ENCODE results near the gene TCF4. TPM values are rescaled to one million over a fixed set of nuclear protein-coding genes. Genes with fewer than 3 reads are reported as not detected.

The TCF4 gene
- total RNA-seq, 5 donors from 2014 or later (not counting 1 experiment from before 2014, with no cell fraction given), result 2.6 to 11.0 (median 6.6) TPM

DNA sequence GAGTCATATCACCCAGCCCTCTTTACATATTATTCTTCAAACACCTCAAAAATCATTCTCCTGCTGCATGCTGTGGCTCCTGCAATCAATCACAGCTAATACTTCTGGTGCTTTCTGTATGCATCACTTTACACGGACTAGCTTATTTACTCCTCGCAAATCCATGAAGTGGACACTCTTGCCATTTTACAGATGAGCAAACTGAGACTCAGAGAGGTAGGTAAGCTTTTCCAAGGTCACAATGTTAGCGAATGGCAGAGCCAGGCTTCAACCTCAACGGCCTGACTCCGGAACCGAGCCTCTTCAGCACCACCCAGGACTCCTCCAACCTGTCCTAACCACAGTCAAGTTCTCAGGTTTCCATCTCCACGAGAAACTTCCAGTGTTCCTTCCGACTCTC lies 36.8 kb downstream of the TCF4 start:
- POLR2A ChIA-PET, result no interaction called here

DNA sequence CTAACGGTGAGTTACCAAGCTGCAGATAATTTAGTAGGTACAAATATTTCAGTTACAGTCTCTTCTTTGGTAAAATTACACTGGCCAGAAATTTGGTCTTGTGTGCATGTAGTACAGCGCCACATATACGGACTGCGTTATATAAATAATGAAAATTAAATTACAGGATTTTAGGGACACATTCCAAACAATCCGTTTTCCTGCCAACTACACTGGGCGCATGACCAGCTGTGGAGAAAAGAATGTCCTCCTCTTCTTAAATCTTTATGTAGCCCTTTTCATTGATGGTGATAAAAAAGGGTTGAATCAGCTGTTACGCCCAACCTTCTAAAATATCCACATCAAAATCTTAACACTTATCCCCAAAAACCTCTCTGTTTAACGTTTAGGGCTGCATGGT lies 37.5 kb downstream of the TCF4 start:
- Histone ChIP-seq H3K9me3 (no peaks in the 10 kb centered on the region), H3K4me1 (ENCODE audit: control insufficient read depth in 1 of 2, extremely low read depth in 1 of 2, insufficient read depth in 2 of 2, low read length in 2 of 2) (no peaks in the 10 kb centered on the region), H3K27ac (ENCODE audit: low read length) (no peak overlapping the region), H3K36me3 (ENCODE audit: control insufficient read depth in 2 of 2, extremely low read depth in 1 of 2, insufficient read depth in 1 of 2, low read length in 1 of 2) (no peaks in the 10 kb centered on the region), H3K27me3 (replicated peaks in 1 of 2; ENCODE audit: control insufficient read depth in 2 of 2, extremely low read depth in 1 of 2, insufficient read depth in 2 of 2, low read length in 1 of 2) (no peaks in the 10 kb centered on the region), H3K4me3 (ENCODE audit: control insufficient read depth in 1 of 2, extremely low read depth in 1 of 2, low read length in 1 of 2) (no peak overlapping the region)
- 80% methylated on average over 1 of the region's 8 CpGs for WGBS (ENCODE audit: insufficient coverage)
- Mint-ChIP-seq H3K9me3 (no peaks in the 10 kb centered on the region), H3K27ac (no peak overlapping the region), H3K4me3 (no peak overlapping the region), H3K36me3 (no peaks in the 10 kb centered on the region), H3K27me3 (peaks cover 0 to 4% of the 10 kb centered on the region in 2 donors), H3K4me1 (no peaks in the 10 kb centered on the region)
- DNase-seq (no peak), ATAC-seq (replicated peaks in 1 of 4) (no peak)
- ChIA-PET POLR2A (no interaction called here), CTCF (no interaction called here)

More for the DNA sequence above, 36.8 kb downstream of the TCF4 start:
- CTCF ChIA-PET, result no interaction called here
- Mint-ChIP-seq H3K27ac (no peak overlapping the region), H3K4me1 (no peaks in the 10 kb centered on the region), H3K4me3 (no peak overlapping the region), H3K27me3 (peaks cover 0 to 4% of the 10 kb centered on the region in 2 donors), H3K36me3 (no peaks in the 10 kb centered on the region), H3K9me3 (no peaks in the 10 kb centered on the region)
- no peak overlapping the region for H3K27ac ChIP-seq (ENCODE audit: low read length)
- H3K27me3 ChIP-seq (replicated peaks in 1 of 2; ENCODE audit: control insufficient read depth in 2 of 2, extremely low read depth in 1 of 2, insufficient read depth in 2 of 2, low read length in 1 of 2), result no peaks in the 10 kb centered on the region
- no peak for ATAC-seq (replicated peaks in 1 of 4)
- no peaks in the 10 kb centered on the region for H3K36me3 ChIP-seq (ENCODE audit: control insufficient read depth in 2 of 2, extremely low read depth in 1 of 2, insufficient read depth in 1 of 2, low read length in 1 of 2)
- 83% methylated on average over 8 of the region's 8 CpGs for WGBS (ENCODE audit: insufficient coverage)
- no peaks in the 10 kb centered on the region for H3K9me3 ChIP-seq
- DNase-seq, result no peak
- H3K4me3 ChIP-seq (ENCODE audit: control insufficient read depth in 1 of 2, extremely low read depth in 1 of 2, low read length in 1 of 2), result no peak overlapping the region
- H3K4me1 ChIP-seq (ENCODE audit: control insufficient read depth in 1 of 2, extremely low read depth in 1 of 2, insufficient read depth in 2 of 2, low read length in 2 of 2), result no peaks in the 10 kb centered on the region

DNA sequence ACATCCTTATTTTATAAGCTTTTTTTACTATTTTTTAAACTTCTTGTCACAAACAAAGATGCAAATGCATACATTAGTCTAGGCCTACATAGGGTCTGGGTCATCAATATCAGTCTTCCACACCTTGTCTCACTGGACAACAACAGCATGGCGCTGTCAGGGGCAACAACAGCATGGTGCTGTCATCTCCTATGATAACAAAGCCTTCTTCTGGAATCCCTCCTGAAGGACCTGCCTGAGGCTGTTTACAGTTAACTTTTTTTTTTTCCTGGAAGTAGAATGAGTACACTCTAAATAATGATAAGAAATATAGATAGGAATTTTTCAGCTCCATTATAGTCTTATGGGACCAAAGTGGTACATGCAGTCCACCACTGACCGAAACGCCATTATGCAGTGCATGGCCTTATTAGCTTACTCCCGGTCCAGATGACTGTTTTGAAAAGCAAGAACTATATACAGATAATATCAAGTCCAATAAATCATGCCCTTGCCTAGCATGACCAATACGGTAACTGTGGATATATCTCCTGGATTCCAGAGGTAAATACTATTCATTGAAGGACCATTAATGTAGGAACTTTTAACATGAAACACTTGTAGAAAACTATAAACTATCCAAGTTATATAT lies 38.4 kb downstream of the TCF4 start:
- no peaks in the 10 kb centered on the region for H3K36me3 Mint-ChIP-seq
- H3K9me3 ChIP-seq, result no peaks in the 10 kb centered on the region
- H3K9me3 Mint-ChIP-seq, result no peaks in the 10 kb centered on the region
- no peaks in the 10 kb centered on the region for H3K4me1 ChIP-seq (ENCODE audit: control insufficient read depth in 1 of 2, extremely low read depth in 1 of 2, insufficient read depth in 2 of 2, low read length in 2 of 2)
- ATAC-seq (replicated peaks in 1 of 4), result no peak
- DNase-seq, result no peak
- ChIA-PET CTCF (interaction anchor here in 1 of 2 donors (0.5 kb wide), 1 partner anchor 164 kb away, joined by 3 read pairs; no protein-coding TSS in a partner anchor), POLR2A (interaction anchor here in 1 of 2 donors (0.6 kb wide), 1 partner anchor 187 kb away, joined by 4 read pairs; no protein-coding TSS in a partner anchor)
- H3K4me3 Mint-ChIP-seq, result no peak overlapping the region
- H3K4me3 ChIP-seq (ENCODE audit: control insufficient read depth in 1 of 2, extremely low read depth in 1 of 2, low read length in 1 of 2), result no peak overlapping the region
- H3K27me3 ChIP-seq (replicated peaks in 1 of 2; ENCODE audit: control insufficient read depth in 2 of 2, extremely low read depth in 1 of 2, insufficient read depth in 2 of 2, low read length in 1 of 2), result no peaks in the 10 kb centered on the region
- no CpG with 5 or more reads among the region's 5 CpGs for WGBS (ENCODE audit: insufficient coverage)
- H3K36me3 ChIP-seq (ENCODE audit: control insufficient read depth in 2 of 2, extremely low read depth in 1 of 2, insufficient read depth in 1 of 2, low read length in 1 of 2), result no peaks in the 10 kb centered on the region
- H3K27ac ChIP-seq (ENCODE audit: low read length), result no peak overlapping the region
- no peaks in the 10 kb centered on the region for H3K4me1 Mint-ChIP-seq
- no peak overlapping the region for H3K27ac Mint-ChIP-seq
- H3K27me3 Mint-ChIP-seq, result peaks cover 0 to 4% of the 10 kb centered on the region in 2 donors

DNA sequence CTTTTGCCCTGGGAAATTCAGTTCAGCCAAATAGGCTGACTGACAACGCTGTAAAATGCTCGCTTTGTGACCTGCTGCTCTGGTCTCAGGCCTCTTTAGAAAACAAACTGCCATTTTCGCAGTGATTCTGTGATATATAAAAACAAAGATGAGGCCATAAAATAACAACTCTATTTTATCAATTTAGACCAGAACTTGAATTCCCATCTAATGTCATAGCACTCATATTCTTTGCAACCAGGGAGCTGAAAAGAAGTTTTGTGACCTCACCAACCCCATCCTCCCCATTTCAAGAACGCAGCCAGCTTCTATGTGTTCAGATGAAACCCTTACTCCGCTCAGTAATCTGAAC lies 40.3 kb downstream of the TCF4 start:
- Mint-ChIP-seq H3K4me1 (no peaks in the 10 kb centered on the region), H3K9me3 (no peaks in the 10 kb centered on the region), H3K4me3 (no peak overlapping the region), H3K36me3 (no peaks in the 10 kb centered on the region), H3K27me3 (no peaks in the 10 kb centered on the region), H3K27ac (no peak overlapping the region)
- WGBS (ENCODE audit: insufficient coverage), result 92% methylated on average over 2 of the region's 5 CpGs
- DNase-seq, result no peak
- CTCF ChIA-PET, result no interaction called here
- Histone ChIP-seq H3K27ac (ENCODE audit: low read length) (no peak overlapping the region), H3K9me3 (no peaks in the 10 kb centered on the region), H3K36me3 (ENCODE audit: control insufficient read depth in 2 of 2, extremely low read depth in 1 of 2, insufficient read depth in 1 of 2, low read length in 1 of 2) (no peaks in the 10 kb centered on the region), H3K27me3 (replicated peaks in 1 of 2; ENCODE audit: control insufficient read depth in 2 of 2, extremely low read depth in 1 of 2, insufficient read depth in 2 of 2, low read length in 1 of 2) (no peaks in the 10 kb centered on the region), H3K4me3 (ENCODE audit: control insufficient read depth in 1 of 2, extremely low read depth in 1 of 2, low read length in 1 of 2) (no peak overlapping the region), H3K4me1 (ENCODE audit: control insufficient read depth in 1 of 2, extremely low read depth in 1 of 2, insufficient read depth in 2 of 2, low read length in 2 of 2) (no peaks in the 10 kb centered on the region)
- no peak for ATAC-seq (replicated peaks in 1 of 4)
- POLR2A ChIA-PET, result no interaction called here

DNA sequence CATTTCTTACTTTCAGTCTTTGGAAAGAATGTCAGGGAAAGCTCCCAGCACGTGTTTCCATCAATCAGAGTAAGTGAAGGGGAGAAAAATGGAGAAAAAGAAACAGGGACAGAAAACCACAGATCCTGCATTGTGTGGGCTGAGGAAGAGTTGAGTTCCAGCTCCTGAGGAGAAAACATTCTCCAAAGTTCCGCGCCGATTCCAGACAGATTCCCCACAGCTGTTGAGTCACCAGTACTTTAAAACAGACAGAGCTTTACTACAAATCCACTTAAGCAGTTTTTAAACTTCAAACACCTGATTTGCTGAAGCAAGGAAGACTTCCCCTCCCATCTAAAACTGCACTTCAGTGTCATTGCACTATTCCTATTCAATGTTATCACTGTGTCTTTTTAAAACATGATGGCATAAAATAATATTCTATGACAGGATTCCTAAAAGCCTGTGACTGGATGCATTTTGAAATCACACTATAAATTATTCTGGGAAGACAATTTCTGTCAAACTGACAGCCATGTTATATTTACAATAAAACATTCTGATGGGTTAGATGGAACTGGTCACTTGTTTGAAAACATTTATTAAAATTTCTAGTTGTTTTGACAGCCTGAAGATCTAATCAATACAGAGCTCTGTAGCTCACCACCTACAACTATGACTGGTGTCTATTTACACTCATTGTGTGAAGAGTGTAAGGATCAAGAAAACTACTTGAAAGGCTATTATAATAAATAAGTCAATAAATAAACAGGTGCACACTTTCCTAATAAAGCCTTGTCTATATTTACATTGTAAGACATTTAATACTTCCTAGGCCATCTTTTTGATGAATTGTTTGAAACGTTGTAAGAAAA lies 40.9 kb downstream of the TCF4 start:
- H3K4me1 Mint-ChIP-seq, result no peaks in the 10 kb centered on the region
- CTCF ChIA-PET, result no interaction called here
- no peaks in the 10 kb centered on the region for H3K27me3 ChIP-seq (replicated peaks in 1 of 2; ENCODE audit: control insufficient read depth in 2 of 2, extremely low read depth in 1 of 2, insufficient read depth in 2 of 2, low read length in 1 of 2)
- no peak overlapping the region for H3K27ac Mint-ChIP-seq
- no peak for ATAC-seq (replicated peaks in 1 of 4)
- no peaks in the 10 kb centered on the region for H3K4me1 ChIP-seq (ENCODE audit: control insufficient read depth in 1 of 2, extremely low read depth in 1 of 2, insufficient read depth in 2 of 2, low read length in 2 of 2)
- no peak overlapping the region for H3K27ac ChIP-seq (ENCODE audit: low read length)
- no peak overlapping the region for H3K4me3 Mint-ChIP-seq
- no peaks in the 10 kb centered on the region for H3K9me3 ChIP-seq
- H3K36me3 Mint-ChIP-seq, result no peaks in the 10 kb centered on the region
- DNase-seq, result no peak
- no peaks in the 10 kb centered on the region for H3K36me3 ChIP-seq (ENCODE audit: control insufficient read depth in 2 of 2, extremely low read depth in 1 of 2, insufficient read depth in 1 of 2, low read length in 1 of 2)
- H3K27me3 Mint-ChIP-seq, result no peaks in the 10 kb centered on the region
- no peak overlapping the region for H3K4me3 ChIP-seq (ENCODE audit: control insufficient read depth in 1 of 2, extremely low read depth in 1 of 2, low read length in 1 of 2)
- 95% methylated on average over 3 of the region's 5 CpGs for WGBS (ENCODE audit: insufficient coverage)
- no peaks in the 10 kb centered on the region for H3K9me3 Mint-ChIP-seq
- POLR2A ChIA-PET, result no interaction called here

DNA sequence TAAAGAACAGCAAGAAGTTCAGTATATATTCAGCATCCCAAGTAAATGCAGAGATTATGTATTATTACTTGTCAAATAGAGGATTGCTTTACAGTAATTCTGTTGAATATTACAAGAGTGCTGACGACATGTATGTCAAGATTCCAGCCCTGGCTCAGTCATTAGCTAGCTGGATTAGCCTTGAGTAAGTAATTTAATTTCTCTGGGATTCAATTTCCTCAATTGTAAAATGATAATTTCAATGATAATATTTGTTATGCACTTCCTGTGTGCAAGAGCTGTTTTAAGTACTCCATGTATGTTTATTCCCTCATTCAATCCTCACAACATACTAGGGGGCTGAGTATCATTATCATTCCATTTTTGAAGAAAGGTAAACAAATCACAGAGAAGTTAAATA lies 44.0 kb downstream of the TCF4 start:
- H3K4me1 ChIP-seq (ENCODE audit: control insufficient read depth in 1 of 2, extremely low read depth in 1 of 2, insufficient read depth in 2 of 2, low read length in 2 of 2), result no peaks in the 10 kb centered on the region
- Mint-ChIP-seq H3K4me1 (no peaks in the 10 kb centered on the region), H3K36me3 (no peaks in the 10 kb centered on the region), H3K27ac (no peak overlapping the region), H3K9me3 (no peaks in the 10 kb centered on the region), H3K4me3 (no peak overlapping the region), H3K27me3 (no peaks in the 10 kb centered on the region)
- H3K36me3 ChIP-seq (ENCODE audit: control insufficient read depth in 2 of 2, extremely low read depth in 1 of 2, insufficient read depth in 1 of 2, low read length in 1 of 2), result no peaks in the 10 kb centered on the region
- H3K4me3 ChIP-seq (ENCODE audit: control insufficient read depth in 1 of 2, extremely low read depth in 1 of 2, low read length in 1 of 2), result no peak overlapping the region
- WGBS (ENCODE audit: insufficient coverage), result no CpG with 5 or more reads among the region's 1 CpG
- CTCF ChIA-PET, result no interaction called here
- no peak overlapping the region for H3K27ac ChIP-seq (ENCODE audit: low read length)
- POLR2A ChIA-PET, result no interaction called here
- H3K9me3 ChIP-seq, result no peaks in the 10 kb centered on the region
- DNase-seq (no peak), ATAC-seq (replicated peaks in 1 of 4) (no peak)
- no peaks in the 10 kb centered on the region for H3K27me3 ChIP-seq (replicated peaks in 1 of 2; ENCODE audit: control insufficient read depth in 2 of 2, extremely low read depth in 1 of 2, insufficient read depth in 2 of 2, low read length in 1 of 2)

Measured in T-cell (primary cell).